Smooth muscle cell (in vitro differentiated cells): ENCODE results near the gene CLDN9. TPM values are rescaled to one million over a fixed set of nuclear protein-coding genes. Genes with fewer than 3 reads are reported as not detected.

Experiments
- DNase-seq: peaks from one replicate; lab custom pipeline; 2025; ENCODE audit not compliant: unreplicated experiment; lab: John Stamatoyannopoulos, UW
- H2AFZ ChIP-seq: fragments of 200-600 bp; sonication (generic); 2 replicates; pipeline ENCODE4 v1.6.0; 2016; ENCODE audit warnings: antibody characterized with exemption, low read depth, mild to moderate bottlenecking
- H3F3A ChIP-seq: fragments of 200-600 bp; sonication (generic); 2 replicates; pipeline ENCODE4 v1.6.0; 2017; ENCODE audit warnings: antibody characterized with exemption, low read depth
- H3K27ac ChIP-seq: fragments of 200-600 bp; sonication (generic); 2 replicates; pipeline ENCODE4 v1.5.1; 2016; ENCODE audit warnings: low read depth, mild to moderate bottlenecking
- H3K27me3 ChIP-seq: fragments of 200-600 bp; sonication (generic); 2 replicates; pipeline ENCODE4 v1.6.1; 2016; ENCODE audit warnings: low read depth, mild to moderate bottlenecking
- H3K36me3 ChIP-seq: fragments of 200-600 bp; sonication (generic); 2 replicates; pipeline ENCODE4 v1.5.1; 2016; ENCODE audit warnings: low read depth
- H3K4me1 ChIP-seq: fragments of 200-600 bp; sonication (generic); 2 replicates; pipeline ENCODE4 v1.5.1; 2016; ENCODE audit warnings: low read depth
- H3K4me2 ChIP-seq: fragments of 200-600 bp; sonication (generic); 2 replicates; pipeline ENCODE4 v1.6.0; 2016; ENCODE audit warnings: mild to moderate bottlenecking
- H3K4me3 ChIP-seq: fragments of 200-600 bp; sonication (generic); 2 replicates; pipeline ENCODE4 v1.5.1; 2016; ENCODE audit warnings: mild to moderate bottlenecking
- H3K79me2 ChIP-seq: fragments of 200-600 bp; sonication (generic); 2 replicates; pipeline ENCODE4 v1.6.0; 2016; ENCODE audit warnings: low read depth, mild to moderate bottlenecking
- H3K9ac ChIP-seq: fragments of 200-600 bp; sonication (generic); 2 replicates; pipeline ENCODE4 v1.6.0; 2016; ENCODE audit warnings: low read depth
- H3K9me3 ChIP-seq: fragments of 200-600 bp; sonication (generic); replicated peaks from 2 replicates; pipeline ENCODE4 v1.5.1; 2016; ENCODE audit warnings: low read depth
- H4K20me1 ChIP-seq: fragments of 200-600 bp; sonication (generic); 2 replicates; pipeline ENCODE4 v1.6.0; 2016; ENCODE audit warnings: low read depth
- CTCF ChIP-seq: fragments of 200-600 bp; sonication (generic); IDR thresholded peaks from 2 replicates; pipeline ENCODE4 v1.5.1; 2017; ENCODE audit warnings: borderline replicate concordance, mild to moderate bottlenecking, antibody characterized with exemption; ENCODE audit not compliant: insufficient read depth, poor library complexity, severe bottlenecking
- WGBS: methylation state at CpG from one replicate; pipeline ENCODE4 v1.1.7; 2016; ENCODE audit warnings: low lambda C conversion rate; 5-methylcytosine and 5-hydroxymethylcytosine counted together
- polyA plus RNA-seq: library from polyadenylated mRNA; unstranded; fragments of >200 nt; fragmentation: Nextera tagmentation; extraction: Ambion mirVana; gene quantifications from 2 replicates; pipeline ENCODE4 v1.2.1, GENCODE V29; 2016
- total RNA-seq: library from RNA; depleted of rRNA; stranded (reverse); fragments of >200 nt; gene quantifications from 2 replicates; pipeline ENCODE4 v1.2.3, GENCODE V29; 2014

CLDN9 gene
- total and polyA plus RNA-seq, 2 experiments from 2014 or later: 0.81 to 1.8 TPM

GRCh38 chr16:3022208-3022683 lies 9.5 kb downstream of the CLDN9 start:
- no peaks in the 10 kb centered on the region for H3K36me3 ChIP-seq
- under 1% methylated on average over 8 of the region's 8 CpGs for WGBS
- H3K27me3 ChIP-seq: no peaks in the 10 kb centered on the region
- TF ChIP-seq CTCF: no peak
- peak overlapping the region; percentile 86 for H3K4me3 ChIP-seq
- H4K20me1 ChIP-seq: peaks cover 45% of the 10 kb centered on the region
- peaks cover 20% of the 10 kb centered on the region for H3K4me1 ChIP-seq
- peaks cover 9% of the 10 kb centered on the region for H3F3A ChIP-seq
- H3K4me2 ChIP-seq: peak overlapping the region; percentile 93
- H3K79me2 ChIP-seq: no peaks in the 10 kb centered on the region
- DNase-seq: peak; percentile 62
- H3K9me3 ChIP-seq: no peaks in the 10 kb centered on the region
- no peak overlapping the region for H2AFZ ChIP-seq
- peak overlapping the region; percentile 99 for H3K9ac ChIP-seq
- peak overlapping the region; percentile 100 for H3K27ac ChIP-seq

GRCh38 chr16:3022684-3023414 lies 10.1 kb downstream of the CLDN9 start:
- peak overlapping the region; percentile 99 for H3K9ac ChIP-seq
- H3K36me3 ChIP-seq: no peaks in the 10 kb centered on the region
- no peak overlapping the region for H2AFZ ChIP-seq
- no peak for DNase-seq
- peak overlapping the region; percentile 100 for H3K27ac ChIP-seq
- no peaks in the 10 kb centered on the region for H3K79me2 ChIP-seq
- H3K9me3 ChIP-seq: no peaks in the 10 kb centered on the region
- H3F3A ChIP-seq: peaks cover 3% of the 10 kb centered on the region
- TF ChIP-seq CTCF: no peak
- peaks cover 17% of the 10 kb centered on the region for H3K4me1 ChIP-seq
- H3K27me3 ChIP-seq: no peaks in the 10 kb centered on the region
- peak overlapping the region; percentile 93 for H3K4me2 ChIP-seq
- H4K20me1 ChIP-seq: peaks cover 51% of the 10 kb centered on the region
- 20% methylated on average over 6 of the region's 8 CpGs for WGBS
- peak overlapping the region; percentile 86 for H3K4me3 ChIP-seq

GRCh38 chr16:3023415-3023668 lies 10.6 kb downstream of the CLDN9 start:
- Histone ChIP-seq H3K36me3 (no peaks in the 10 kb centered on the region), H2AFZ (no peak overlapping the region), H4K20me1 (peaks cover 56% of the 10 kb centered on the region), H3K4me2 (peak overlapping the region; percentile 93), H3K27me3 (no peaks in the 10 kb centered on the region), H3K79me2 (no peaks in the 10 kb centered on the region), H3K9ac (peak overlapping the region; percentile 99), H3K4me3 (peak overlapping the region; percentile 86), H3K4me1 (peaks cover 17% of the 10 kb centered on the region), H3K9me3 (no peaks in the 10 kb centered on the region), H3F3A (no peaks in the 10 kb centered on the region), H3K27ac (peak overlapping the region; percentile 100)
- no peak for DNase-seq
- WGBS: 18% methylated on average over 2 of the region's 6 CpGs
- no peak for TF ChIP-seq CTCF
